NCI-H1092 (cell line): ENCODE measurements around the gene UGT1A1.

Experiments
- DNase-seq: peaks from one replicate; lab custom pipeline; 2025; lab: John Stamatoyannopoulos, UW

Gene UGT1A1

GRCh38 chr2:233796254-233796653 is 36.2 kb downstream of the UGT1A1 start:
- DNase-seq, result no peak

- DNase-seq, result no peak
Observed at GRCh38 chr2:233798335-233799086, 38.4 kb downstream of the UGT1A1 start.

GRCh38 chr2:233799087-233799665 is 39.1 kb downstream of the UGT1A1 start:
- DNase-seq, result no peak

- no peak for DNase-seq
Observed at GRCh38 chr2:233799716-233800115, 39.6 kb downstream of the UGT1A1 start.

- DNase-seq, result no peak
Observed at GRCh38 chr2:233800208-233800607, 40.1 kb downstream of the UGT1A1 start.

GRCh38 chr2:233801357-233802131 is 41.5 kb downstream of the UGT1A1 start:
- DNase-seq, result no peak

- DNase-seq, result no peak
Observed at GRCh38 chr2:233802132-233802815, 42.2 kb downstream of the UGT1A1 start.

GRCh38 chr2:233803292-233803911 is 43.3 kb downstream of the UGT1A1 start:
- DNase-seq, result no peak

- DNase-seq, result no peak
Observed at GRCh38 chr2:233803994-233804393, 43.9 kb downstream of the UGT1A1 start.

GRCh38 chr2:233807215-233807865 is 47.3 kb downstream of the UGT1A1 start:
- no peak for DNase-seq

GRCh38 chr2:233807966-233808935 is 48.2 kb downstream of the UGT1A1 start:
- no peak for DNase-seq

- no peak for DNase-seq
Observed at GRCh38 chr2:233810385-233810784, 50.3 kb downstream of the UGT1A1 start.

GRCh38 chr2:233811087-233811486 is 51.0 kb downstream of the UGT1A1 start:
- no peak for DNase-seq

GRCh38 chr2:233811732-233812131 is 51.7 kb downstream of the UGT1A1 start:
- DNase-seq, result no peak

GRCh38 chr2:233813236-233814055 is 53.4 kb downstream of the UGT1A1 start:
- DNase-seq, result no peak

GRCh38 chr2:233814056-233814835 is 54.2 kb downstream of the UGT1A1 start:
- DNase-seq, result no peak

GRCh38 chr2:233815861-233816260 is 55.8 kb downstream of the UGT1A1 start:
- DNase-seq, result no peak

- DNase-seq, result no peak
Observed at GRCh38 chr2:233816334-233816733, 56.3 kb downstream of the UGT1A1 start.

GRCh38 chr2:233816771-233817170 is 56.7 kb downstream of the UGT1A1 start:
- no peak for DNase-seq
